CD4-positive, CD25-positive, alpha-beta regulatory T cell (primary cell): Measurements from ENCODE around the gene ABHD17B. TPM values are rescaled to one million over a fixed set of nuclear protein-coding genes. Genes with fewer than 3 reads are reported as not detected.

ENCODE experiments used
- ATAC-seq, 2 donors: fragments of 150-1000 bp; cut with Tn5 transposase; one replicate each; pipeline ENCODE4 v1.10.0; 2021; ENCODE audit warnings: low read depth in 2 of 2, moderate number of reproducible peaks in 2 of 2, moderate library complexity in 1 of 2
- DNase-seq, 3 donors: peaks; one replicate each; pipeline versions ENCODE4 v3.0.0 to v3.0.0-alpha.2; 2012 to 2022; ENCODE audit warnings: mixed read lengths in 1 of 3
- H3K27ac ChIP-seq: one replicate; pipeline ENCODE4 v1.7.0; 2013; ENCODE audit warnings: mild to moderate bottlenecking, low read length; ENCODE audit not compliant: insufficient read depth, poor library complexity, severe bottlenecking
- H3K27me3 ChIP-seq: one replicate; pipeline ENCODE4 v1.7.0; 2013; ENCODE audit warnings: low read length; ENCODE audit not compliant: control insufficient read depth, insufficient read depth
- H3K36me3 ChIP-seq: one replicate; pipeline ENCODE4 v1.7.0; 2013; ENCODE audit warnings: mild to moderate bottlenecking, low read length, moderate library complexity; ENCODE audit not compliant: control insufficient read depth, insufficient read depth
- H3K4me1 ChIP-seq: 2 replicates; pipeline ENCODE4 v1.7.0; 2013; ENCODE audit warnings: mild to moderate bottlenecking, low read length; ENCODE audit not compliant: insufficient read depth, control insufficient read depth, poor library complexity, severe bottlenecking
- H3K4me3 ChIP-seq: one replicate; pipeline ENCODE4 v1.7.0; 2013; ENCODE audit warnings: low read depth, mild to moderate bottlenecking, low read length, moderate library complexity
- H3K9me3 ChIP-seq, 2 experiments: 1 replicate in 1 of 2; 2 replicates in 1 of 2; pipeline ENCODE4 v1.7.0; 2013; ENCODE audit warnings: low read length in 2 of 2, mild to moderate bottlenecking in 1 of 2, moderate library complexity in 1 of 2; ENCODE audit not compliant: control insufficient read depth in 2 of 2
- H3K27ac Mint-ChIP-seq, 3 donors: one replicate each; pipeline ENCODE4 v1.8.0; 2020 to 2022; ENCODE audit warnings: mild to moderate bottlenecking in 3 of 3, mixed read lengths in 3 of 3, moderate library complexity in 2 of 3
- H3K27me3 Mint-ChIP-seq: one replicate; pipeline ENCODE4 v1.8.0; 2022; ENCODE audit warnings: mild to moderate bottlenecking, mixed read lengths
- H3K36me3 Mint-ChIP-seq: one replicate; pipeline ENCODE4 v1.8.0; 2020; ENCODE audit warnings: mixed read lengths
- H3K4me1 Mint-ChIP-seq, 4 donors: one replicate each; pipeline ENCODE4 v1.8.0; 2020 to 2022; ENCODE audit warnings: mixed read lengths in 4 of 4, mild to moderate bottlenecking in 1 of 4
- H3K4me3 Mint-ChIP-seq, 4 donors: one replicate each; pipeline ENCODE4 v1.8.0; 2020 to 2022; ENCODE audit warnings: mild to moderate bottlenecking in 4 of 4, mixed read lengths in 4 of 4, moderate library complexity in 3 of 4
- H3K9me3 Mint-ChIP-seq, 7 donors: one replicate each; pipeline ENCODE4 v1.8.0; 2020 to 2022; ENCODE audit warnings: mixed read lengths in 7 of 7, mild to moderate bottlenecking in 3 of 7, moderate library complexity in 2 of 7
- polyA plus RNA-seq, 4 donors: library from polyadenylated mRNA; unstranded; fragments of 300-500 nt; fragmentation: Illumina TruSeq; gene quantifications; one replicate each; pipeline ENCODE4 v1.2.3, GENCODE V29; 2021
- total RNA-seq: library from RNA; stranded (reverse); gene quantifications from one replicate; pipeline ENCODE4 v1.2.3, GENCODE V29; 2022

The ABHD17B gene
- total and polyA plus RNA-seq, 5 donors from 2014 or later, result 23.4 to 33.0 (median 27.4) TPM

- Mint-ChIP-seq H3K9me3 (peaks cover 0 to under 1% (median 0%) of the 10 kb centered on the region in 7 donors), H3K4me3 (no peak overlapping the region), H3K27ac (no peak overlapping the region), H3K4me1 (peaks cover 0 to 3% (median 0%) of the 10 kb centered on the region in 4 donors), H3K36me3 (no peaks in the 10 kb centered on the region), H3K27me3 (peaks cover 10% of the 10 kb centered on the region)
- Histone ChIP-seq H3K9me3 (no peaks in the 10 kb centered on the region), H3K4me1 (no peaks in the 10 kb centered on the region), H3K27me3 (no peaks in the 10 kb centered on the region), H3K36me3 (no peaks in the 10 kb centered on the region), H3K4me3 (no peak overlapping the region), H3K27ac (no peak overlapping the region)
- DNase-seq (no peak), ATAC-seq (no peak)
Observed at GRCh38 chr9:71826279-71826678, 84.7 kb downstream of the ABHD17B start.

GRCh38 chr9:71824257-71824656 lies 86.7 kb downstream of the ABHD17B start:
- Histone ChIP-seq H3K4me1 (no peaks in the 10 kb centered on the region), H3K27ac (no peak overlapping the region), H3K9me3 (no peaks in the 10 kb centered on the region), H3K4me3 (no peak overlapping the region), H3K27me3 (no peaks in the 10 kb centered on the region), H3K36me3 (no peaks in the 10 kb centered on the region)
- no peaks in the 10 kb centered on the region for H3K36me3 Mint-ChIP-seq
- H3K27me3 Mint-ChIP-seq, result peaks cover 7% of the 10 kb centered on the region
- ATAC-seq (no peak), DNase-seq (no peak)
- no peak overlapping the region for H3K4me3 Mint-ChIP-seq
- no peaks in the 10 kb centered on the region for H3K9me3 Mint-ChIP-seq
- H3K27ac Mint-ChIP-seq, result peak overlapping the region in 1 of 3 donors; percentile 65
- peaks cover 0 to 3% (median under 1%) of the 10 kb centered on the region in 4 donors for H3K4me1 Mint-ChIP-seq

- H3K27me3 ChIP-seq, result no peaks in the 10 kb centered on the region
- no peaks in the 10 kb centered on the region for H3K36me3 Mint-ChIP-seq
- H3K27me3 Mint-ChIP-seq, result peaks cover 7% of the 10 kb centered on the region
- H3K4me3 ChIP-seq, result no peak overlapping the region
- H3K36me3 ChIP-seq, result no peaks in the 10 kb centered on the region
- no peaks in the 10 kb centered on the region for H3K4me1 ChIP-seq
- H3K9me3 Mint-ChIP-seq, result no peaks in the 10 kb centered on the region
- peak overlapping the region in 2 of 3 donors; percentile 48 to 61 for H3K27ac Mint-ChIP-seq
- H3K4me3 Mint-ChIP-seq, result no peak overlapping the region
- peaks cover 0 to 4% (median 1%) of the 10 kb centered on the region in 4 donors for H3K4me1 Mint-ChIP-seq
- ATAC-seq (no peak), DNase-seq (no peak)
- no peak overlapping the region for H3K27ac ChIP-seq
- no peaks in the 10 kb centered on the region for H3K9me3 ChIP-seq
Observed at GRCh38 chr9:71822935-71823334, 88.1 kb downstream of the ABHD17B start.

DNA sequence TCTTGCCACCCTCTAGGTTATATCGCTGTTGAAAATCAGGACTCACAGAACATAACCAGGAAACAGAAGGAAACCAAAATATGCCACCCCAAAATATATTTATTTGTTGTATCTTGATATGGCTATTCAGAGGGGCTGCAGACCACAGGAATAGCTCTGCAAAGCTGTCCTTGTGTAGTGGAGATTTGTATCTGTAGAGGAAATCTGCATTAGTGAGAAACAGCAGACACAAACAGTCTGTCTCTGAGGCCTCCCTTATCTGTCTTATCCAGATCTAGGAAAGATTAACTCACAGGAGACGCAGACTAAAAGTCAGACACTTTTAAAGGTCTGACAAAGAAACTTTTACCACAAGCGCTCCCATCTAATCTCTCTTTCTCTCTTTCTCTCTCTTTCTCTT lies 88.5 kb downstream of the ABHD17B start:
- no peak overlapping the region for H3K4me3 Mint-ChIP-seq
- DNase-seq (no peak), ATAC-seq (no peak)
- Histone ChIP-seq H3K4me1 (no peaks in the 10 kb centered on the region), H3K27ac (no peak overlapping the region), H3K4me3 (no peak overlapping the region), H3K36me3 (no peaks in the 10 kb centered on the region), H3K27me3 (no peaks in the 10 kb centered on the region), H3K9me3 (no peaks in the 10 kb centered on the region)
- H3K9me3 Mint-ChIP-seq, result no peaks in the 10 kb centered on the region
- H3K27ac Mint-ChIP-seq, result peak overlapping the region in 1 of 3 donors; percentile 61
- peaks cover 7% of the 10 kb centered on the region for H3K27me3 Mint-ChIP-seq
- H3K4me1 Mint-ChIP-seq, result peaks cover 0 to 6% (median 4%) of the 10 kb centered on the region in 4 donors
- no peaks in the 10 kb centered on the region for H3K36me3 Mint-ChIP-seq

DNA sequence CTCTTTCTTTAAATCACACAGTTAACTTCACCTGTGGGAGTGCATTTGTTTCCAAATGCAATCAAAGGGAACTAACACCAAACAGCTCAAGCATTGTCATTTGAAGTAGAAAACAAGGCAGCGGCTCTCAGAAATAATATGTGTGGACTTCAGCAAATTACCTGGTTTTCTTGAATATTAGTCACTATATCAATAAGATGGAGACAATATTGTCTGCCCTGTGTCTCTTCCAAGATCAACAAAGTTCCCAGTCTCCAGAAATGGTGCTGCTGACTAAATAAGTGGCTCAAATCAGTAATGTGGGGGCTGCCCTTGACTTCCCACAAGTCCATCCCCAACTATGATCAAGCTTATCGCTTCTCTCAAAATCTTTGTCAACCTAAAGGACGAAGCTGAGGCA lies 89.6 kb downstream of the ABHD17B start:
- H3K4me3 Mint-ChIP-seq, result no peak overlapping the region
- peaks cover 0 to 14% (median 7%) of the 10 kb centered on the region in 4 donors for H3K4me1 Mint-ChIP-seq
- H3K9me3 Mint-ChIP-seq, result no peaks in the 10 kb centered on the region
- DNase-seq (no peak), ATAC-seq (no peak)
- no peak overlapping the region for H3K27ac Mint-ChIP-seq
- no peaks in the 10 kb centered on the region for H3K4me1 ChIP-seq
- no peaks in the 10 kb centered on the region for H3K36me3 Mint-ChIP-seq
- H3K9me3 ChIP-seq, result no peaks in the 10 kb centered on the region
- H3K36me3 ChIP-seq, result no peaks in the 10 kb centered on the region
- H3K27me3 Mint-ChIP-seq, result peaks cover 3% of the 10 kb centered on the region
- no peaks in the 10 kb centered on the region for H3K27me3 ChIP-seq
- no peak overlapping the region for H3K27ac ChIP-seq
- no peak overlapping the region for H3K4me3 ChIP-seq

DNA sequence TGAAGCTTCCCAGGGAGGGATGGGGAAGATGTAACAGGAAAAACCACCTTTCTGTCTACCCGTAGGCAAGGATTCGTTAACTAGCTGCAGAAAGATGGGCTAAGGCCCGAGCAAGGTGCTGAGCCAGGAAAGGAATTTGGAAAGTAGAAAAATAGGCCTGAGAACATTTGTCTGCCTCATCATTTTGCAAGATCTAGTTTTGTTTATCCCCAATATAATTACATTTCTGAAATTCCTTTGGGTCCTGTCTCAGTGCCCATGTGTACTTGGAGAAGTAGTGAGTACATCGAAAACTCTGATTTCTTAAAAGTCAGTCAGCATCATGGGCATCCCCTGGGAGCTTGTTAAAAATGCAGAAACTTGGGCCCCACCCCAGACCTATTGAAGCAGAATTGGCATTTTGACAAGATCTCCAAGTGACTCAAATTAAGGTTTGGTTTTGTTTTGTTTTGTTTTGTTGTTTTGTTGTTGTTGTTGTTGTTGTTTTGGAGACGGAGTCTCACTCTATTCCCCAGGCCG lies 90.5 kb downstream of the ABHD17B start:
- H3K4me3 Mint-ChIP-seq, result no peak overlapping the region
- no peaks in the 10 kb centered on the region for H3K36me3 Mint-ChIP-seq
- H3K9me3 ChIP-seq, result no peaks in the 10 kb centered on the region
- peaks cover 0 to 18% (median 7%) of the 10 kb centered on the region in 4 donors for H3K4me1 Mint-ChIP-seq
- no peak overlapping the region for H3K27ac Mint-ChIP-seq
- no peak overlapping the region for H3K27ac ChIP-seq
- ATAC-seq (no peak), DNase-seq (no peak)
- H3K36me3 ChIP-seq, result no peaks in the 10 kb centered on the region
- H3K4me3 ChIP-seq, result no peak overlapping the region
- H3K4me1 ChIP-seq, result no peaks in the 10 kb centered on the region
- no peaks in the 10 kb centered on the region for H3K27me3 Mint-ChIP-seq
- H3K9me3 Mint-ChIP-seq, result no peaks in the 10 kb centered on the region
- H3K27me3 ChIP-seq, result no peaks in the 10 kb centered on the region

GRCh38 chr9:71819115-71819739 lies 91.8 kb downstream of the ABHD17B start:
- Mint-ChIP-seq H3K4me1 (peaks cover 0 to 18% (median 9%) of the 10 kb centered on the region in 4 donors), H3K27me3 (peaks cover 4% of the 10 kb centered on the region), H3K9me3 (no peaks in the 10 kb centered on the region), H3K36me3 (no peaks in the 10 kb centered on the region), H3K27ac (no peak overlapping the region), H3K4me3 (no peak overlapping the region)
- peak; percentile 17 to 54 (median 52) for DNase-seq
- H3K9me3 ChIP-seq, result no peaks in the 10 kb centered on the region
- no peak overlapping the region for H3K27ac ChIP-seq
- H3K4me1 ChIP-seq, result no peaks in the 10 kb centered on the region
- no peaks in the 10 kb centered on the region for H3K36me3 ChIP-seq
- no peak for ATAC-seq
- H3K27me3 ChIP-seq, result no peaks in the 10 kb centered on the region
- H3K4me3 ChIP-seq, result no peak overlapping the region

- Histone ChIP-seq H3K27me3 (no peaks in the 10 kb centered on the region), H3K4me1 (no peaks in the 10 kb centered on the region), H3K27ac (no peak overlapping the region), H3K4me3 (no peak overlapping the region), H3K9me3 (no peaks in the 10 kb centered on the region), H3K36me3 (no peaks in the 10 kb centered on the region)
- peak overlapping the region in 1 of 4 donors; percentile 6 for H3K4me3 Mint-ChIP-seq
- no peaks in the 10 kb centered on the region for H3K9me3 Mint-ChIP-seq
- no peaks in the 10 kb centered on the region for H3K36me3 Mint-ChIP-seq
- peaks cover 0 to 15% (median 9%) of the 10 kb centered on the region in 4 donors for H3K4me1 Mint-ChIP-seq
- DNase-seq (no peak), ATAC-seq (no peak)
- peaks cover 4% of the 10 kb centered on the region for H3K27me3 Mint-ChIP-seq
- H3K27ac Mint-ChIP-seq, result peak overlapping the region in 2 of 3 donors; percentile 24 to 83
Observed at GRCh38 chr9:71816916-71817451, 94.0 kb downstream of the ABHD17B start.
